ENCODE measurements around the gene HDHD2. TPM values are rescaled to one million over a fixed set of nuclear protein-coding genes. Genes with fewer than 3 reads are reported as not detected.
A peak's percentile ranks its signal among the peaks of the same experiment; 100 is the strongest.

The HDHD2 gene
- total RNA-seq, 4 donors from 2014 or later = 5.4 to 21.8 (median 11.9) TPM

- no peak for TF ChIP-seq CTCF (IDR thresholded peaks at IDR 0.05 in 4 of 5, conservative IDR thresholded peaks at IDR 0.05 in 1 of 5)
- no peak for TF ChIP-seq POLR2A (IDR thresholded peaks at IDR 0.05)
- H3K4me3 ChIP-seq = no peak overlapping the region
- no peaks in the 10 kb centered on the region for H3K36me3 ChIP-seq
- DNase-seq = no peak
- intact Hi-C loops (cut with DNase I; ENCODE audit: low total_unique reads) = no loop called here
- H3K4me1 ChIP-seq = no peaks in the 10 kb centered on the region
- in situ Hi-C loops (cut with MboI; ENCODE audit: low sequenced_read_pairs in 4 of 4) = no loop called here
- ATAC-seq = no peak
- H3K9me3 ChIP-seq = no peaks in the 10 kb centered on the region
- no peak overlapping the region for H3K27ac ChIP-seq
- no peaks in the 10 kb centered on the region for H3K27me3 ChIP-seq
Measured at GRCh38 chr18:47180765-47181164, 30.5 kb upstream of the HDHD2 start.

GRCh38 chr18:47179520-47179919 lies 29.2 kb upstream of the HDHD2 start:
- no peak for TF ChIP-seq CTCF (IDR thresholded peaks at IDR 0.05 in 4 of 5, conservative IDR thresholded peaks at IDR 0.05 in 1 of 5)
- TF ChIP-seq POLR2A (IDR thresholded peaks at IDR 0.05) = no peak
- Histone ChIP-seq H3K27ac (no peak overlapping the region), H3K27me3 (no peaks in the 10 kb centered on the region), H3K9me3 (no peaks in the 10 kb centered on the region), H3K4me3 (no peak overlapping the region), H3K4me1 (peaks cover 8 to 10% of the 10 kb centered on the region in 2 donors), H3K36me3 (no peaks in the 10 kb centered on the region)
- no peak for ATAC-seq
- intact Hi-C loops (cut with DNase I; ENCODE audit: low total_unique reads) = no loop called here
- in situ Hi-C loops (cut with MboI; ENCODE audit: low sequenced_read_pairs in 4 of 4) = no loop called here
- no peak for DNase-seq

GRCh38 chr18:47175898-47176575 lies 25.7 kb upstream of the HDHD2 start, which contains the start of gene IER3IP1:
Gene IER3IP1, minus strand, starts transcription at chr18:47176364. Its CDS starts 87 bp downstream, at chr18:47176277.
- TF ChIP-seq POLR2A (IDR thresholded peaks at IDR 0.05) = peak; percentile 51 to 53
- peak in 3 of 5 experiments; percentile 10 to 42 (median 33) for TF ChIP-seq CTCF (IDR thresholded peaks at IDR 0.05 in 4 of 5, conservative IDR thresholded peaks at IDR 0.05 in 1 of 5)
- Histone ChIP-seq H3K27ac (peak within 1 kb of the TSS; percentile 81 to 93 (median 88)), H3K36me3 (no peaks in the 10 kb centered on the region), H3K4me1 (peaks cover 13 to 29% of the 10 kb centered on the region in 2 donors), H3K9me3 (no peaks in the 10 kb centered on the region), H3K4me3 (peak within 1 kb of the TSS; percentile 87 to 99 (median 96)), H3K27me3 (no peaks in the 10 kb centered on the region)
- intact Hi-C loops (cut with DNase I; ENCODE audit: low total_unique reads) = loop anchor here (1.0 kb wide), 1 partner anchor 26 kb away; the partner anchor contains the start of gene HDHD2
- in situ Hi-C loops (cut with MboI; ENCODE audit: low sequenced_read_pairs in 4 of 4) = no loop called here
- DNase-seq (peak; percentile 81 to 83), ATAC-seq (peak; percentile 89 to 95)

- H3K36me3 ChIP-seq = no peaks in the 10 kb centered on the region
- in situ Hi-C loops (cut with MboI; ENCODE audit: low sequenced_read_pairs in 4 of 4) = no loop called here
- peak overlapping the region; percentile 81 to 93 (median 88) for H3K27ac ChIP-seq
- TF ChIP-seq POLR2A (IDR thresholded peaks at IDR 0.05) (no peak), CTCF (IDR thresholded peaks at IDR 0.05 in 4 of 5, conservative IDR thresholded peaks at IDR 0.05 in 1 of 5) (no peak)
- peaks cover 13 to 29% of the 10 kb centered on the region in 2 donors for H3K4me1 ChIP-seq
- H3K4me3 ChIP-seq = peak overlapping the region; percentile 87 to 99 (median 96)
- intact Hi-C loops (cut with DNase I; ENCODE audit: low total_unique reads) = no loop called here
- ATAC-seq (peak; percentile 18 to 29), DNase-seq (no peak)
- no peaks in the 10 kb centered on the region for H3K27me3 ChIP-seq
- no peaks in the 10 kb centered on the region for H3K9me3 ChIP-seq
Measured at GRCh38 chr18:47175283-47175897, 25.1 kb upstream of the HDHD2 start.

All from gastrocnemius medialis (tissue), 4 donors.